ENCODE results near the gene RNGTT.

The RNGTT gene

DNA sequence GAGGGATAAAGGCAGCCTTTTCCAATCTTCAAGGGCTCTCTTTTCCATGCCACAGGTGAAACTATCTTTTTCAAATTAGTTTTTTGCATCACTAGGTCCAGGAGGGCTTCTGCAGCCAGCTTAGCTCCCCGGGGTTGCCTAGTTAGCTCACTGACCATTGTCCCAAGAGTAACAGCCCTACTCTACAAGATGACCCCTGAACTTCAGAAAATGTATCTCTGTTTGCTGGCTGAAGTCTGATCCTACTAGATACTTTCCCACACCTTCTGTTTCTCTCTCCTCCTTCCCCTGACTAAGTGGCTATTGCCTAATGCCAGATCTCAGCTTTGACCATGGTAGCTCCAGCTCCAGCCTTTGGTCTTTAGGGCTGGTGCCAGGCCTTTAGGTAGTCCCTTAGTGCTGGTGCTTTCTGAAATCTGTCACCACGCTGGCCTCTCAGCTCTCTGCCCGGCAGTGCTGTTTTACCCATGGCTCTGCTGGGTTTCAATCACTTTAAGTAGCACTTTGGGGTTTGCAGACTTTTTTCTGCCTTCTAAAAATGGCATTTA, 255.1 kb downstream of the RNGTT start:
- no peak for DNase-seq

- no peak for DNase-seq
Observed at GRCh38 chr6:88705601-88706000, 257.8 kb downstream of the RNGTT start.

GRCh38 chr6:88704980-88705379, 258.4 kb downstream of the RNGTT start:
- DNase-seq, result no peak

- no peak for DNase-seq
Observed at GRCh38 chr6:88702956-88703556, 260.4 kb downstream of the RNGTT start.

DNA sequence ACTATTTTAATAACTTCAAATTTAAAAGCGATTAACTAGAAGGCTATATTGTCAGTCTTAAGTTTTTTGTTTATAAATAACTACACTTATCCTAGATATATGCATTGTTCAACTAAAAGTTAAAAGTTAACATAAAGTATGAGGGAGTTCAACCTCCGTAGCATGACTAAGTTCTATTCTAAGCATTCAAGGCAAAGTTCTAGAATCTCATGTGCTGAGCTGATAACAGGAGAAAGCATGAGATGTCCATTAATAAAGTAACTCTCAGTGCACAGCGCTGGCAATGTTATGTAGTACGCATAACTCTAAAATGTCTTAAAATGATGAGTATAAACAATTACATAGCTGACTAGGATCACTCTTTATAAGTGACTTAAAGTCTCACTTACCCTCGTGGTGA, 264.8 kb downstream of the RNGTT start:
- no peak for DNase-seq

- DNase-seq, result no peak
Observed at GRCh38 chr6:88695937-88696336, 267.5 kb downstream of the RNGTT start.

DNA sequence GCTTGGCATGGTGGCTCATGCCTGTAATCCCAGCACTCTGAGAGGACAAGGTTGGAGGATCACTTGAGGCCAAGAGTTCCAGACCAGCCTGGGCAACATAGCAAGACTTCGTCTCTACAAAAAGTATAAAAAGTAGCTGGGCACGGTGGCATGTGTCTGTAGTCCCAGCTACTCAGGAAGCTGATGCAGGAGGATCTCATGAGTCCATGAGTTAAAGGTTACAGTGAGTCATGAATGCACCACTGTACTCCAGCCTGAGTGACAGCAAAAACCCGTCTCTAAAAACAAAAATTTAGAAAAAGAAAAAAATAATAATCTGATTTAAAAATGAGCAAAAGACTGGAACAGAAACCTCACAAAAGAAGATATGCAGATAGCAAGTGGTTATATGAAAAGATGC, 279.7 kb downstream of the RNGTT start:
- no peak for DNase-seq

DNA sequence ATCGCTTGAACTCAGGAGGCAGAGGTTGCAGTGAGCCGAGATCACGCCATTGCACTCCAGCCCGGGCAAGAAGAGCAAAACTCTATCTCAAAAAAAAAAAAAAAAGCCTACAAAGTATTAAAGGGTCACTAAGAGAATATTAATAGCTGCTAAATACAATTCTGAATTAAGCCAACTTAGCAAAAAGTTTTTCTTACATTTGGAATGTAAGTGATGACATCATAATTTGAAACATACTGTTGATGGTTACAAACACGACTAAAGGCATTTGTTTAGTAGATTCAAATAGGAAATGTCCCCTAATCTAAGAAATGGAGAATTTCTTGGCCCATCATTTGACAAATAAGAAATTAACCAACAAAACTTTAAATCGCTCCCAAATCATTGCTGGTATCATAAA, 282.8 kb downstream of the RNGTT start:
- DNase-seq, result no peak

DNA sequence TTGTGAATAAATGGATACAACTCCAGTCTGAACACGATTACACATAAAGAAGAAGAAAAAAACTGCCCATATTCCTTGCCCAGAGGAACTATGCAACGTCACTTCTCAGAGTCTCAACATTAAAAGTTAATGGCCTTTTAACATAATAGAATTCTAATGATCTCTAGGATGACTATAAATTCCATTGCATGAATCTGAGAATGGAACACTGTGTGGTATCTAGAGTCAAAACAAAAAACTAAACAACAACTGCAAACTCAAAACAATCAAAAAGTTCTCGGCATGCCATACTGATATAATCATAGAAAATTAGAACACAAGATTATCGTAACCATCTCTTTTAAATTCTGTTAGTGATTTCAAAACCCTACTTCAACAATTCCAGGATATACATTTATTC, 283.6 kb downstream of the RNGTT start:
- no peak for DNase-seq

- DNase-seq, result no peak
Observed at GRCh38 chr6:88677356-88677755, 286.1 kb downstream of the RNGTT start.

GRCh38 chr6:88671624-88672023, 291.8 kb downstream of the RNGTT start:
- no peak for DNase-seq

- DNase-seq, result no peak
Observed at GRCh38 chr6:88670369-88670768, 293.0 kb downstream of the RNGTT start.

DNA sequence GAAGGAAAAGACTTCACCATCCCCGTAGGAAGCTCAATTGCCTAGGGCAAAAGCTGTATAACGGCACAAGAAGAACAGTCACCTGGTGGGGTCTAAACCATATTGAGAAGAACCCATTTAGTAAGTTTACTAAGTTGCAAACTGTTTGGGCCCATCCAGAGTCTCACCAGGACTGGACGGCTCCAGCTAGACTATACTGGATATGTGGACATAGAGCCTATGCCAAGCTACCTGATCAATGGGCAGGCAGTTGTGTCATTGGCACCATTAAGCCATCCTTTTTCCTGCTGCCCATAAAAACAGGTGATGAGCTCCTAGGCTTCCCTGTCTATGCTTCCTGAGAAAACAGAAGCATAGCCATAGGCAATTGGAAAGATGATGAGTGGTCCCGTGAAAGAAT, 293.9 kb downstream of the RNGTT start:
- DNase-seq, result no peak

DNA sequence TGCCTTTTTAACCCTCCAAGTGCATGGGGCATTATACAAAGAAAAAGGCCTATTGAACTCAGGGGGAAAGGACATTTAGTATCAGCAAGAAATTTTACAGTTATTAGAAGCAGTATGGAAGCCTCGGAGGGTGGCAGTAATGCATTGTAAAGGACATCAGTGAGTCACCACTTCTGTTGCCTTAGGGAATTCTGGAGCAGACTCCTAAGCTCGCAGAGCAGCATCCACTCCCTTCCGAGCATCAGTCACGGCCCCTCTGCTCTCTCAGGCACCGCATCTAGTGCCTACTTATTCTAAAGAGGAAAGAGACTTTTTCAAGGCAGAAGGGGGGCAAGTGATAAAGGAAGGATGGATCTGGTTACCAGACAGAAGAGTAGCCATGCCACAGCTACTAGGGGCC, 296.5 kb downstream of the RNGTT start:
- DNase-seq, result no peak

GRCh38 chr6:88665131-88665530, 298.3 kb downstream of the RNGTT start:
- no peak for DNase-seq

- no peak for DNase-seq
Observed at GRCh38 chr6:88663801-88664200, 299.6 kb downstream of the RNGTT start.

DNA sequence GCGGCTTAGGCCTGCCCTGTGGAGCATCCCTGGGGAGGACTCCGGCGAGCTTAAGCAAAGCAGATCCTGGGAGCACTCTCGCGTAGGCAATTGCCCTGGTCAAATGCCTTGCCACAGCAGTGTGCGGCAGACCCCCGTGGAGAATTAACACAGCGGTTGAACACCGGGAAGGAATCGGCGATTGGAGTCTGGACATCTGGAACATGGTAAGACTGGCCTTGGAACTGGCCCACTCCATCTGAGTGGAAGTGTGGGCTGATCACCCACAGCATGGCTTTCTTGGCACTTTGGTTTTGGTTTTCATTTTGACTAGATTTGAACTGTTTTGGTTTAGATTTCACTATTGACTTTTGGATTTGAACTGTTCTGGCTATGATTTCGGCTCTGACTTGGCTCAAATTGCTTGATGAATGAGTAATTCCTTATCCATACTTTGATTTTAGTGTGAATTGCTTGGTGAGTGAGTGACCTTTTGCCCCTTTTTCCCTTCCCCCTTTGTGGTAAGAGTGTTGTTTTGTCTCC, 300.7 kb downstream of the RNGTT start:
- DNase-seq, result no peak

DNA sequence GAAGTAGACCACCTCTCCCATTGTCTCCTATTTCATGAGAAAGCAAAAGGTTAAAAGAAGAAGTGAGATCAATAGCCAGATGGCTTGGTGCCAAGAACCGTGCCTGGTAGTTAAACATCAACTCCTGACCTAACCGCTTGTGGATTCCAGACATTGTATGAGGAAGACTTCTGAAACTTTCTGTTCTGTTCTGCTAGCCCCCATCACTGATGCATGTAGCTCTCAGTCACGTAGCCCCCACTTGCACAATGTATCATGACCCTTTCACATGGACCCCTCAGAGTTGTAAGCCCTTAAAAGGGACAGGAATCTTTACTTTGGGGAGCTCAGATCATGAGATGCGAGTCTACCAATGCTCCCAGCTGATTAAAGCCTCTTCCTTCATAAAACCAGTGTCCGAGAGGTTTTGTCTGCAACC, 301.2 kb downstream of the RNGTT start:
- DNase-seq, result no peak

DNA sequence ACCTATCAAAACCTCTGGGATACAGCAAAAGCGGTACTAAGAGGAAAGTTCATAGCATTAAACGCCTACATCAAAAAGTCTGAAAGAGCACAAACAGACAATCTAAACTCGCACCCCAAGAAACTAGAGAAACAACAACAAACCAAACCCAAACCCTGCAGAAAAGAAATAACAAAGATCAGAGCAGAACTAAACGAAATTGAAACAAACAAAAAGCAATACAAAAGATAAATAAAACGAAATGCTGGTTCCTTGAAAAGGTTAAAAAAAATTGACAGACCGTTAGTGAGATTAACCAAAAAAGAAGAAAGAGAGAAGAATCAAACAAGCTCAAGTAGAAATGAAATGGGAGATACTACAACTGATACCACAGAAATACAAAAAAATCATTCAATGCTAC, 302.3 kb downstream of the RNGTT start:
- no peak for DNase-seq

DNA sequence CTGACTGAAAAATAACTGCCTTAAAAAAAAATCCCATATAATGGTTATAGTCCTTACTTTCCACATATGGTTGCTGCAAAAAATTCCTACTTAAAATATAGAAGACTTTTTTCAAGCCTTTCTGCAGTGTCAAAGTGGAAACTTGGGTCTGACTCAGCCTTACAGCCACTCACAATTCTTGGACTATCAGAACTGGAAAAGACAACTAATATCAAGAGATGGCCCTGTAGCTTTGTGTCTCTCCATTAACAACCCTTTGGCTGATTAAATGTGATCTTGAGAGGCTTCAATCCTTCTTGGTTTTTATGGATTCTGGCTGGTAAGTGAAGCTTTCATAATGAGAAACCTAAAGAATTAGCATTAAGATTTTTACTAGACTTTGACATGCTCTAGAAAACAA, 307.8 kb downstream of the RNGTT start:
- DNase-seq, result no peak

DNA sequence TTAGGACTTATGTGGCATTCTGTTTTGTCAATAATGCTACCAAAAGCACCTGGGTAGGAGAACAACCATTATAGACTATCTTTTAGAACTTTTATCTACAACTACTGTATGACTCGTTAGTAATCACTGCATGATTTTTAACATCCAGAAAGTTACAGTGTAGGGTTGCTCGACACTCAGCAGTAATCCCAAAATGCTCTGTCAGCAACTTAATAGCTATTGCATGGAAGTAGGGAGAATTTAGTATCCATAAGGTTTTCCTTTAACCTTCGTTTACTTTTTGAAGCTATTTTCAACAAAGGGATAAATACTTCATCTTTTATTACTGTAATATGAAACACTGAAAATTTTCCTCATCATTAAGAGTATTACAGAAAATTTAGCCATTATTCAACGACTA, 309.5 kb downstream of the RNGTT start:
- DNase-seq, result no peak

- no peak for DNase-seq
Observed at GRCh38 chr6:88651400-88651799, 312.0 kb downstream of the RNGTT start.

- no peak for DNase-seq
Observed at GRCh38 chr6:88650979-88651378, 312.4 kb downstream of the RNGTT start.

GRCh38 chr6:88650029-88650619, 313.3 kb downstream of the RNGTT start:
- no peak for DNase-seq
